Measurements from ENCODE around the gene PIP5K1B.

DNA sequence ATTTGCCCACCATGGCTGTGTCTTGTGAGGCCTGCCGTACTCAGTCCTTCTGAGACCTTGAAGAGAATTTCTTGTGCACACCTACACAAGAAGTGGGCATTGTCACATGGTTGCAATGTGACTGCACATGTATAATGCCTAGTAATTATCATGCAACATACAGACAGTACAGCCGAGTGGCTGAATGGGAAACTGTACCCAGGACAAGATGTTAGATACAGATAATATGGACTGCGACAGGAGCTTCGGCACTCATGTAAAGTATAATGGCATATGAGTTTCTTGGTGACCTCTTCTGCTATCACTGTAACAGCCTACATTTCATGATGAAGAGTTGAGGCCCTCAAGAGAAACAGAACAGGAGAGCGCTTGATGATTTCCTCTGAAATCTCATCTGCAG, 313.7 kb downstream of the PIP5K1B start:
- TF ChIP-seq, protein P1, sequence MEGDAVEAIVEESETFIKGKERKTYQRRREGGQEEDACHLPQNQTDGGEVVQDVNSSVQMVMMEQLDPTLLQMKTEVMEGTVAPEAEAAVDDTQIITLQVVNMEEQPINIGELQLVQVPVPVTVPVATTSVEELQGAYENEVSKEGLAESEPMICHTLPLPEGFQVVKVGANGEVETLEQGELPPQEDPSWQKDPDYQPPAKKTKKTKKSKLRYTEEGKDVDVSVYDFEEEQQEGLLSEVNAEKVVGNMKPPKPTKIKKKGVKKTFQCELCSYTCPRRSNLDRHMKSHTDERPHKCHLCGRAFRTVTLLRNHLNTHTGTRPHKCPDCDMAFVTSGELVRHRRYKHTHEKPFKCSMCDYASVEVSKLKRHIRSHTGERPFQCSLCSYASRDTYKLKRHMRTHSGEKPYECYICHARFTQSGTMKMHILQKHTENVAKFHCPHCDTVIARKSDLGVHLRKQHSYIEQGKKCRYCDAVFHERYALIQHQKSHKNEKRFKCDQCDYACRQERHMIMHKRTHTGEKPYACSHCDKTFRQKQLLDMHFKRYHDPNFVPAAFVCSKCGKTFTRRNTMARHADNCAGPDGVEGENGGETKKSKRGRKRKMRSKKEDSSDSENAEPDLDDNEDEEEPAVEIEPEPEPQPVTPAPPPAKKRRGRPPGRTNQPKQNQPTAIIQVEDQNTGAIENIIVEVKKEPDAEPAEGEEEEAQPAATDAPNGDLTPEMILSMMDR (conservative IDR thresholded peaks at IDR 0.05; ENCODE audit: low read length), result peak; percentile 39
- no peak for TF ChIP-seq EZH2phosphoT487 (IDR thresholded peaks at IDR 0.05; ENCODE audit: borderline replicate concordance, low read depth, low read length)

Data from OCI-LY7 (cell line).